C4-2B (cell line): ENCODE results near the gene VWF.

Experiments used
- CTCF ChIP-seq: fragments of 450-650 bp; conservative IDR thresholded peaks from 2 replicates; pipeline ENCODE4 v1.5.1; 2017; ENCODE audit warnings: mild to moderate bottlenecking
- ZFX ChIP-seq: fragments of 450-650 bp; IDR thresholded peaks from 2 replicates; pipeline ENCODE4 v1.6.1; 2017

GRCh38 chr12:5901416-5901815 is 223.1 kb downstream of the VWF start:
- no peak for TF ChIP-seq CTCF
- TF ChIP-seq ZFX: no peak
